IPS-NIHi7 (cell line): Measurements from ENCODE around the gene PIGH.
A peak's percentile ranks its signal among the peaks of the same experiment; 100 is the strongest.
"Not testable (repeated sequence)": the region's sequence is repeated elsewhere in the genome, so short reads cannot be mapped to it uniquely, and the experiment has no call there.

Source experiments
- DNase-seq: peaks from one replicate; pipeline ENCODE4 v3.0.0; 2012; ENCODE audit warnings: mixed read lengths; ENCODE audit errors: extremely low spot score

PIGH gene

DNA sequence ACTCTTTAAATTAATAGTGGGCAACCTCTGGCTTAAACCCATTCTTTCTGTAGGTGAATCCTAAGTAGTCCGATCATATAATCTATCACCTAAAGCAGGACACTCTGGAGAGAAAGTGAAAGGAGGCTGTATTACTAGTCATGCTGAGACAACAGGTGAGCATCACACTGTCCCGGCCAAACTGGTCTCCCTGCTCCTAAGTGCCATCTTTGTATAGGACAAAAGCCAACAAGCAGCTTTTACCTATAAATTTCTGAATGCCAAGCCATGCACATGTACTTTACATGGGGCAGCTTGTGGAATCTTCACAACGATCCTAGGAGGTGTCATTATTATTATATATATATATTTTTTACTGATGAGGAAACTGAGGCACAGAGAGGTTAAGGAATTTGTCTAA, 48.9 kb downstream of the PIGH start:
- DNase-seq, result no peak

DNA sequence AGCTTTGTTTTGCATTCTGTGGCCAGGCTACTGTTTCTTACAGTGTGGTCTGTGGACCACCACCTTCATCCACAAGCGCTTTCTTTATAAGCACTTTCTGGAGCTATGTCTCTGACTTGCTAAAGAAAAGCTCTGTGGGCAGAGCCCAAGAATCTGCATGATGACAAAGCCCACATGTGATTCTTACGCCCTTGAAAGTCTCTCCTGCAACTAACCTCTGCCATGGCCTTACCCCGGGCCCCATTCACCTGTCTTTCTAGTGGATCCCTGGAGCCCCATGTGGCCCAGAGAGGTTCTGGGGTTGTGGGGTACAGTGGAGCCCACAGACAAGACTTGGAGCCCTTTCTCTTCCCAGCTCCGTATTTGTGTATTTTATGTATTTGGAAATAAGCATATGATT, 50.3 kb downstream of the PIGH start:
- no peak for DNase-seq

DNA sequence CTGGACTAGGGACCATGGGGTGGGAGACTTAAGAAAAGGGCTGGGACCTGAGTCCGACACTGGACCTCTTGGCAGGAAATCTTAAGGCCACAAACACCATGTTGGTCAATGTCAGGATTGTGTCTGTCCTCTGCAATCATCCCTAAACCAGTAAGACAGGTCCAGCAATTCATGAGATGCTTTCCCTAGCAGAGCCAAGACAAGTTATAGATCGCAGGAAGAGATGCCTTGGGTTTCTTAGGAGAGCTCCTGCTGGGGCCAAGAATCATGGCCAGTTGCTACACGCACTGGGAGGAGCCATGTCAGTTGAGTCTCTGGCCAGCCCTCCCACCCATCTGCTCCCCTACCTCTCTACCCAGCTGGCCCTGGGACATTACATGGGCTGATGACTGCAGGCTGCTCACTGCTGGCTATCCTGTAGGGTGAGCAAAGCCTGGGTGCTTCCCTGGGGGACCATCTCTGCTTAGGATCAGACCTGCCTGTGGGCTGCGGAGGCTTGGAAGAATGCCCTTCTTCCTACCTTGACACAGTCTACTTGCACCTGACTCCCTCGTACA, 52.8 kb downstream of the PIGH start:
- DNase-seq, result no peak

DNA sequence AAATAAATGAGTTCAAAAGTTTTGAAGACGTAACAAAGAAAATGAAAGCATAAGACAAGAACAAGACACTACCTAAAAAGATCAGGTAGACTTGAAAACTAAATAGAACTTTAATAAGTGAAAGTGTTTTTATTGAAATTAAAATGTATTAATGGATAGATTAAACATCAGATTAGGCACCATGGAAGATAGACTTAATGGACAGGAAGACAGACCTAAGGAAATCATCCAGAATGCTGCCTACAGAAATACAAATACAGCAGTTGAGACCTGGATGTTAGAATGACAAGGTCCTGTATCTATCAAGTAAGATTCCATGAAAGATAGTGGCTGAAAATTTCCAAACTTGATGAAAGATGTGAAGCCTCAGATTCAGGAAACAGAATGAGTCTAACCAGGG, 55.5 kb downstream of the PIGH start:
- no peak for DNase-seq

DNA sequence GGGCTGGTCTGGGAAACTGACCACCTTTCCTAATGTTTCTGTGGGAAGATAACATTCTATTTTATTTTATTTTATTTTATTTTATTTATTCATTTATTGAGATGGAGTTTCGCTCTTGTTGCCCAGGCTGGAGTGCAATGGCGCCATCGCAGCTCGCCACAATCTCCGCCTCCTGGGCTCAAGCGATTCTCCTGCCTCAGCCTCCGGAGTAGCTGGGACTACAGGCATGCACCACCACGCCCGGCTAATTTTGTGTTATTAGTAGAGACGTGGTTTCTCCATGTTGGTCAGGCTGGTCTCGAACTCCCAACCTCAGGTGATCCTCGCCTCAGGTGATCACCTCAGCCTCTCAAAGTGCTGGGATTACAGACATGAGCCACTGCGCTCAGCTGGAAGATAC, 57.4 kb downstream of the PIGH start:
- DNase-seq, result not testable (repeated sequence)

DNA sequence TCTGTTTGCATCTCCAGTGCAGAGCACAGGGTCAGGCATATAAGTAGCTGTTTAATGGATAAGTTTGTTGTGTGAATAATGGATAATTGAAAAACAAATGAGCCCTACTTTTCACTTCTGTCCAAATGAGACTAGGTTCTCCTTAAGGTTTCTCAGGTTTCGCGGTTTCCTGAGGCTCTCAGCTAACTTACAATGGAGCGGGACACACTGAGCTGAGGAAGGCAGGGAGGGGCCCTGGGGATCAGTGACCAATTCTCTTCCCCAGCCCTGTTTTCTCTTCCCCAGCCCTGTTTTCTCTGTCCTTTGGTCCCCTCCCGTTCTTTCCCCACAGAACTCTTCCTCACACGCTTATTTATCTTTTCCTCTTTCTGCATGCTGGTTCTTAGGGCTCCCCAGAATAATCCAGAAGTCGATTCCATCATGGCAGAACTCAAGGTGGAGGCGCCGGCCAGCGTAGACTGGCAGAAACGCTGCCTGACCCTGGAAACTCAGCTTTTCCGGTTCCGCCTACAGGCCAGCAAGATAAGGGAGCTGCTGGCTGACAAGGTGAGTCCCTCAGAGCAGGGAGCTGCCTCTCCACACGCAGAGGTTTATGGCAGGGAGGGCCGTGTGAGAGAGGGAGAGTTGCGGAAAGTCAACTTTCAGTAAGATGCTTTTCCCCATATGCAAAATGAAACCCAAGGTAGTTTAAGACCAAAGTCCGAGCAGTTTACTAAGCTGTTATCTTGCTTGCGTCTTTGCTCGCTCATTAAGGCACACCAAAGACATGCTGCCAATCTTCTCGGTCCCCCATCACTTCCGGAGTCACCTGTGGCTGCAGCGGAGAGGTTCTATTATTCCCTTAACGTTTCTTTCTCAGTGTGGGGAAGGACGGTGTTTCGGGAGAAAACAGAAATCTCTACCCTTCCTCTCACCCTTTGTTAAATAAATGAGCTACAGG, 58.4 kb downstream of the PIGH start:
- peak; percentile 76 for DNase-seq
